ENCODE data around the gene DGKD. TPM values are rescaled to one million over a fixed set of nuclear protein-coding genes. Genes with fewer than 3 reads are reported as not detected.

Gene DGKD
- total and polyA plus RNA-seq, 10 of the 15 experiments (the other 5 are each of a cell fraction or from before 2014, with no cell fraction given), result 2.7 to 81.9 (median 27.0) TPM

- RAD21 ChIA-PET (ENCODE audit: unreplicated experiment), result no interaction called here
- H3K9ac ChIP-seq (ENCODE audit: control insufficient read depth, insufficient read depth, low read length), result no peak overlapping the region
- H3K27me3 ChIP-seq (replicated peaks in 1 of 2; ENCODE audit: control insufficient read depth in 2 of 2, insufficient read depth in 2 of 2, low read length in 1 of 2), result no peaks in the 10 kb centered on the region
- POLR2A ChIA-PET, result no interaction called here
- no TSS peak for BruUV-seq (replicated peaks)
- no peaks in the 10 kb centered on the region for H3K9me3 ChIP-seq (replicated peaks; ENCODE audit: control insufficient read depth, insufficient read depth, low read length)
- no peak for TF ChIP-seq ASH2L (IDR thresholded peaks at IDR 0.05; ENCODE audit: borderline replicate concordance, low read depth)
- no peak for TF ChIP-seq NR2C2 (IDR thresholded peaks at IDR 0.05; ENCODE audit: borderline replicate concordance, control insufficient read depth, insufficient read length, low read depth)
- TF ChIP-seq ZNF592 (IDR thresholded peaks at IDR 0.05), result no peak
- no peak for TF ChIP-seq TCF3 (IDR thresholded peaks at IDR 0.05; ENCODE audit: borderline replicate concordance, insufficient read depth, low read depth, low read length)
- no peak for TF ChIP-seq STAT3 (IDR thresholded peaks at IDR 0.05; ENCODE audit: low read depth, low read length)
- no peak for TF ChIP-seq ETV6 (conservative IDR thresholded peaks at IDR 0.05 in 1 of 2, IDR thresholded peaks at IDR 0.05 in 1 of 2; ENCODE audit: borderline replicate concordance in 1 of 2, low read depth in 1 of 2)
- TF ChIP-seq POLR2AphosphoS5 (IDR thresholded peaks at IDR 0.05; ENCODE audit: low read length), result no peak
- no peak overlapping the region for H2AFZ ChIP-seq (ENCODE audit: control insufficient read depth, low read depth, low read length)
- no peak overlapping the region for H3K4me3 ChIP-seq
- FAIRE-seq (no peak), ATAC-seq (no peak), DNase-seq (ENCODE audit: low read depth, low spot score) (no peak)
- intact Hi-C loops (cut with micrococcal nuclease; ENCODE audit: unreplicated experiment) (no loop called here), in situ Hi-C loops (cut with MboI) (no loop called here)
- H4K20me1 ChIP-seq (ENCODE audit: control insufficient read depth, insufficient read depth), result no peaks in the 10 kb centered on the region
- no peaks in the 10 kb centered on the region for H3K79me2 ChIP-seq (ENCODE audit: control insufficient read depth, insufficient read depth, low read length)
- H3K4me1 ChIP-seq (ENCODE audit: control insufficient read depth, insufficient read depth, low read length), result no peaks in the 10 kb centered on the region
- H3K4me2 ChIP-seq (ENCODE audit: control insufficient read depth, insufficient read depth), result no peak overlapping the region
- SMC1A ChIA-PET (ENCODE audit: uncharacterized antibody, unreplicated experiment), result interaction anchor here (1.1 kb wide), 1 partner anchor 75 kb away, joined by 3 read pairs; no protein-coding TSS in a partner anchor
- CTCF ChIA-PET, result interaction anchor here (1.0 kb wide), 1 partner anchor 49 kb away, joined by 4 read pairs; no protein-coding TSS in a partner anchor
- H3K36me3 ChIP-seq (ENCODE audit: control insufficient read depth in 2 of 2, insufficient read depth in 2 of 2, low read length in 1 of 2), result peaks cover 0 to 10% of the 10 kb centered on the region in 2 experiments; a peak in 2 of 4 replicates
- WGBS (ENCODE audit: insufficient coverage, insufficient replicate concordance, low lambda C conversion rate, missing lambda C conversion rate), result 97% methylated on average over 4 of the region's 4 CpGs
- H3K27ac ChIP-seq (ENCODE audit: control insufficient read depth, insufficient read depth), result no peak overlapping the region
These were observed 137.8 kb downstream of the DGKD start for GRCh38 chr2:233492078-233492477.
